CD4-positive, alpha-beta T cell treated with Interferon gamma for 1 hour (primary cell): Measurements from ENCODE around the gene THNSL1.

Experiments used
- DNase-seq: peaks from one replicate; pipeline ENCODE4 v3.0.0-alpha.2; 2020

Gene THNSL1

GRCh38 chr10:25014579-25014978 lies 1.8 kb upstream of the THNSL1 start:
- no peak for DNase-seq

- peak; percentile 92 for DNase-seq
These were observed 510 bp upstream of the THNSL1 start, which contains the start of gene ENKUR for GRCh38 chr10:25015828-25016375. Gene ENKUR (minus strand): TSS chr10:25016158. CDS start chr10:25015936, 222 bp downstream.

GRCh38 chr10:25017154-25017590 lies 760 bp downstream of the THNSL1 start:
- DNase-seq: peak; percentile 1

- no peak for DNase-seq
These were observed 1.2 kb downstream of the THNSL1 start for GRCh38 chr10:25017661-25018060.

GRCh38 chr10:25018703-25019102 lies 2.3 kb downstream of the THNSL1 start:
- DNase-seq: no peak

- no peak for DNase-seq
These were observed 6.9 kb downstream of the THNSL1 start for GRCh38 chr10:25023278-25023677.

GRCh38 chr10:25024528-25024927 lies 8.1 kb downstream of the THNSL1 start:
- DNase-seq: no peak

- DNase-seq: no peak
These were observed 10.1 kb downstream of the THNSL1 start for GRCh38 chr10:25026463-25026862.

- DNase-seq: no peak
These were observed 12.3 kb downstream of the THNSL1 start for GRCh38 chr10:25028711-25029110.

- DNase-seq: no peak
These were observed 13.1 kb downstream of the THNSL1 start for GRCh38 chr10:25029519-25029918.

- DNase-seq: no peak
These were observed 20.0 kb downstream of the THNSL1 start for GRCh38 chr10:25036381-25036780.

GRCh38 chr10:25038325-25038724 lies 21.9 kb downstream of the THNSL1 start:
- no peak for DNase-seq

- no peak for DNase-seq
These were observed 23.1 kb downstream of the THNSL1 start for GRCh38 chr10:25039531-25039930.

GRCh38 chr10:25046641-25047040 lies 30.2 kb downstream of the THNSL1 start:
- no peak for DNase-seq

GRCh38 chr10:25047088-25047487 lies 30.7 kb downstream of the THNSL1 start:
- no peak for DNase-seq

- DNase-seq: no peak
These were observed 31.3 kb downstream of the THNSL1 start for GRCh38 chr10:25047591-25048301.

- DNase-seq: no peak
These were observed 32.0 kb downstream of the THNSL1 start for GRCh38 chr10:25048450-25048849.

- no peak for DNase-seq
These were observed 33.6 kb downstream of the THNSL1 start for GRCh38 chr10:25049966-25050365.

- DNase-seq: no peak
These were observed 34.0 kb downstream of the THNSL1 start for GRCh38 chr10:25050402-25050801.

- no peak for DNase-seq
These were observed 35.6 kb downstream of the THNSL1 start for GRCh38 chr10:25052012-25052411.

GRCh38 chr10:25056726-25057125 lies 40.3 kb downstream of the THNSL1 start:
- DNase-seq: no peak

GRCh38 chr10:25057886-25058285 lies 41.5 kb downstream of the THNSL1 start:
- no peak for DNase-seq

GRCh38 chr10:25059990-25060389 lies 43.6 kb downstream of the THNSL1 start:
- no peak for DNase-seq

- no peak for DNase-seq
These were observed 44.7 kb downstream of the THNSL1 start for GRCh38 chr10:25061125-25061524.
